Neuronal stem cell (in vitro differentiated cells): ENCODE measurements around the gene PEG3.

Experiments
- DNase-seq: peaks from one replicate; pipeline ENCODE4 v3.0.0-alpha.2; 2013; ENCODE audit warnings: low spot score
- H2AFZ ChIP-seq: one replicate; pipeline ENCODE4 v1.6.1; 2013; ENCODE audit warnings: mild to moderate bottlenecking, low read length, inconsistent platforms
- H2AK5ac ChIP-seq: 2 replicates; pipeline ENCODE4 v1.6.1; 2013; ENCODE audit warnings: low read depth, mild to moderate bottlenecking, inconsistent platforms, low read length, moderate library complexity, mixed read lengths
- H2BK120ac ChIP-seq: 2 replicates; pipeline ENCODE4 v1.6.1; 2013; ENCODE audit warnings: low read depth, mild to moderate bottlenecking, inconsistent platforms, low read length, moderate library complexity, mixed read lengths
- H2BK12ac ChIP-seq: one replicate; pipeline ENCODE4 v1.6.1; 2013; ENCODE audit warnings: low read length, inconsistent platforms
- H2BK15ac ChIP-seq: 2 replicates; pipeline ENCODE4 v1.6.1; 2013; ENCODE audit warnings: mild to moderate bottlenecking, low read length, inconsistent platforms, mixed read lengths
- H2BK5ac ChIP-seq: one replicate; pipeline ENCODE4 v1.6.1; 2013; ENCODE audit warnings: inconsistent platforms, mild to moderate bottlenecking, low read length, moderate library complexity
- H3K14ac ChIP-seq: one replicate; pipeline ENCODE4 v1.6.1; 2013; ENCODE audit warnings: low read length, inconsistent platforms
- H3K18ac ChIP-seq: 2 replicates; pipeline ENCODE4 v1.6.1; 2013; ENCODE audit warnings: low read length, inconsistent platforms
- H3K23ac ChIP-seq: 2 replicates; pipeline ENCODE4 v1.6.1; 2013; ENCODE audit warnings: low read depth, mild to moderate bottlenecking, mixed read lengths, low read length, inconsistent platforms; ENCODE audit not compliant: poor library complexity
- H3K27ac ChIP-seq: replicated peaks from 3 replicates; pipeline ENCODE4 v1.5.1; 2013; ENCODE audit warnings: low read length, inconsistent platforms
- H3K27me3 ChIP-seq, 3 experiments: 2 replicates each; pipeline ENCODE4 v1.6.1; 2013; ENCODE audit warnings: low read length in 3 of 3, mild to moderate bottlenecking in 2 of 3, inconsistent platforms in 1 of 3, low read depth in 1 of 3, mixed read lengths in 1 of 3, moderate library complexity in 1 of 3; ENCODE audit not compliant: control insufficient read depth in 3 of 3, insufficient read depth in 3 of 3
- H3K36me3 ChIP-seq, 2 donors: replicated peaks in 1 of 2; 2 replicates each; pipeline ENCODE4 v1.6.1; 2013; ENCODE audit warnings: low read length in 2 of 2; ENCODE audit not compliant: control insufficient read depth in 2 of 2, insufficient read depth in 2 of 2
- H3K4ac ChIP-seq: 2 replicates; pipeline ENCODE4 v1.6.1; 2013; ENCODE audit warnings: inconsistent platforms, mild to moderate bottlenecking, low read length, moderate library complexity
- H3K4me1 ChIP-seq, 2 donors: 1 replicate in 1 of 2; 2 replicates in 1 of 2; pipeline ENCODE4 v1.6.1; 2013; ENCODE audit warnings: low read length in 2 of 2, low read depth in 1 of 2; ENCODE audit not compliant: control insufficient read depth in 2 of 2, insufficient read depth in 1 of 2
- H3K4me2 ChIP-seq: one replicate; pipeline ENCODE4 v1.6.1; 2013; ENCODE audit warnings: mild to moderate bottlenecking, low read length, inconsistent platforms; ENCODE audit not compliant: insufficient read depth, poor library complexity, severe bottlenecking
- H3K4me3 ChIP-seq, 2 donors: 2 replicates each; pipeline ENCODE4 v1.5.1; 2013; ENCODE audit warnings: low read length in 2 of 2, mild to moderate bottlenecking in 2 of 2, inconsistent platforms in 1 of 2, moderate library complexity in 1 of 2
- H3K79me1 ChIP-seq: one replicate; pipeline ENCODE4 v1.6.1; 2013; ENCODE audit warnings: low read depth, mild to moderate bottlenecking, inconsistent platforms, low read length, moderate library complexity
- H3K9ac ChIP-seq: one replicate; pipeline ENCODE4 v1.6.1; 2013; ENCODE audit warnings: mild to moderate bottlenecking, low read depth, low read length, inconsistent platforms; ENCODE audit not compliant: poor library complexity
- H3K9me3 ChIP-seq, 2 donors: replicated peaks in 1 of 2; 2 replicates each; pipeline versions ENCODE3 to v1.6.1; 2013; ENCODE audit warnings: low read length in 2 of 2, mild to moderate bottlenecking in 2 of 2, inconsistent platforms in 1 of 2, low read depth in 1 of 2, mixed read lengths in 1 of 2, moderate library complexity in 1 of 2; ENCODE audit not compliant: control insufficient read depth in 2 of 2, insufficient read depth in 1 of 2
- H4K8ac ChIP-seq: one replicate; pipeline ENCODE4 v1.6.1; 2013; ENCODE audit warnings: low read depth, mild to moderate bottlenecking, inconsistent platforms, low read length, moderate library complexity
- H4K91ac ChIP-seq: one replicate; pipeline ENCODE4 v1.6.1; 2013; ENCODE audit warnings: low read length, low read depth, mild to moderate bottlenecking, inconsistent platforms; ENCODE audit not compliant: poor library complexity
- WGBS, 2 donors: extraction: QIAGEN DNeasy Blood & Tissue Kit; methylation state at CpG; one replicate each; pipeline ENCODE4 v1.1.7; 2013; ENCODE audit warnings: missing lambda C conversion rate in 2 of 2, mixed read lengths in 1 of 2; ENCODE audit not compliant: insufficient read length in 2 of 2, insufficient replicate concordance in 1 of 2; ENCODE audit errors: extremely low coverage in 2 of 2; 5-methylcytosine and 5-hydroxymethylcytosine counted together

PEG3 gene

GRCh38 chr19:56880592-56881190 lies 40.2 kb upstream of the PEG3 start:
- Histone ChIP-seq H3K4me3 (no peak overlapping the region), H3K79me1 (no peaks in the 10 kb centered on the region), H2BK120ac (no peak overlapping the region), H2BK5ac (no peak overlapping the region), H4K8ac (no peak overlapping the region), H3K9ac (no peak overlapping the region), H3K4me1 (no peaks in the 10 kb centered on the region), H4K91ac (no peak overlapping the region), H3K36me3 (no peaks in the 10 kb centered on the region), H2BK15ac (no peak overlapping the region), H3K9me3 (peaks cover 3 to 14% of the 10 kb centered on the region in 2 donors), H2BK12ac (no peak overlapping the region), H3K18ac (no peak overlapping the region), H2AK5ac (no peak overlapping the region), H3K23ac (no peak overlapping the region), H3K4ac (no peak overlapping the region), H3K14ac (no peak overlapping the region), H3K27ac (no peak overlapping the region), H2AFZ (no peak overlapping the region), H3K27me3 (peaks cover 0 to 7% (median 0%) of the 10 kb centered on the region in 3 experiments), H3K4me2 (no peak overlapping the region)
- no CpG with 5 or more reads among the region's 5 CpGs for WGBS, 2 donors
- DNase-seq = no peak

- H3K27me3 ChIP-seq = no peaks in the 10 kb centered on the region
- WGBS, 2 donors = no CpG with 5 or more reads among the region's 19 CpGs
- no peak overlapping the region for H3K18ac ChIP-seq
- H4K91ac ChIP-seq = no peak overlapping the region
- no peak overlapping the region for H3K9ac ChIP-seq
- no peak overlapping the region for H3K23ac ChIP-seq
- H3K27ac ChIP-seq = no peak overlapping the region
- H3K14ac ChIP-seq = no peak overlapping the region
- no peak overlapping the region for H2BK5ac ChIP-seq
- H3K4ac ChIP-seq = no peak overlapping the region
- H3K4me3 ChIP-seq = no peak overlapping the region
- no peaks in the 10 kb centered on the region for H3K4me1 ChIP-seq
- H3K9me3 ChIP-seq = peaks cover 13 to 29% of the 10 kb centered on the region in 2 donors
- no peak overlapping the region for H2AK5ac ChIP-seq
- H2AFZ ChIP-seq = no peak overlapping the region
- H2BK15ac ChIP-seq = no peak overlapping the region
- no peak for DNase-seq
- H3K36me3 ChIP-seq = no peaks in the 10 kb centered on the region
- no peak overlapping the region for H2BK120ac ChIP-seq
- no peak overlapping the region for H2BK12ac ChIP-seq
- no peak overlapping the region for H3K4me2 ChIP-seq
- H3K79me1 ChIP-seq = no peaks in the 10 kb centered on the region
- H4K8ac ChIP-seq = no peak overlapping the region
Measured at GRCh38 chr19:56877069-56877715, 36.7 kb upstream of the PEG3 start.

GRCh38 chr19:56875717-56876116 lies 35.2 kb upstream of the PEG3 start:
- H3K9ac ChIP-seq = no peak overlapping the region
- H2BK15ac ChIP-seq = no peak overlapping the region
- no peaks in the 10 kb centered on the region for H3K79me1 ChIP-seq
- H3K14ac ChIP-seq = no peak overlapping the region
- no peak overlapping the region for H3K4ac ChIP-seq
- no peak overlapping the region for H2BK12ac ChIP-seq
- H3K4me2 ChIP-seq = no peak overlapping the region
- no peak overlapping the region for H3K18ac ChIP-seq
- H3K36me3 ChIP-seq = no peaks in the 10 kb centered on the region
- H2BK5ac ChIP-seq = no peak overlapping the region
- H3K4me3 ChIP-seq = peak overlapping the region in 1 of 2 donors; percentile 2
- DNase-seq = no peak
- H3K4me1 ChIP-seq = no peaks in the 10 kb centered on the region
- no peaks in the 10 kb centered on the region for H3K27me3 ChIP-seq
- WGBS, 2 donors = no CpG with 5 or more reads among the region's 3 CpGs
- no peak overlapping the region for H2BK120ac ChIP-seq
- H2AK5ac ChIP-seq = no peak overlapping the region
- H3K27ac ChIP-seq = no peak overlapping the region
- H2AFZ ChIP-seq = no peak overlapping the region
- H3K9me3 ChIP-seq = peaks cover 13 to 28% of the 10 kb centered on the region in 2 donors
- no peak overlapping the region for H3K23ac ChIP-seq
- H4K8ac ChIP-seq = no peak overlapping the region
- H4K91ac ChIP-seq = no peak overlapping the region

GRCh38 chr19:56874530-56874929 lies 34.0 kb upstream of the PEG3 start:
- no peaks in the 10 kb centered on the region for H3K4me1 ChIP-seq
- H2BK120ac ChIP-seq = no peak overlapping the region
- H3K4me3 ChIP-seq = no peak overlapping the region
- no peaks in the 10 kb centered on the region for H3K79me1 ChIP-seq
- no peak overlapping the region for H2AK5ac ChIP-seq
- H3K9ac ChIP-seq = no peak overlapping the region
- H3K4ac ChIP-seq = no peak overlapping the region
- DNase-seq = no peak
- H3K36me3 ChIP-seq = no peaks in the 10 kb centered on the region
- no peak overlapping the region for H3K14ac ChIP-seq
- H3K23ac ChIP-seq = no peak overlapping the region
- H3K18ac ChIP-seq = no peak overlapping the region
- no peak overlapping the region for H4K91ac ChIP-seq
- no CpG with 5 or more reads among the region's 4 CpGs for WGBS, 2 donors
- H2BK15ac ChIP-seq = no peak overlapping the region
- H3K27ac ChIP-seq = no peak overlapping the region
- no peak overlapping the region for H2AFZ ChIP-seq
- H3K4me2 ChIP-seq = no peak overlapping the region
- no peaks in the 10 kb centered on the region for H3K27me3 ChIP-seq
- peaks cover 10 to 32% of the 10 kb centered on the region in 2 donors for H3K9me3 ChIP-seq
- H2BK12ac ChIP-seq = no peak overlapping the region
- H2BK5ac ChIP-seq = no peak overlapping the region
- H4K8ac ChIP-seq = no peak overlapping the region
